Smooth muscle cell of the brain vasculature (primary cell): ENCODE measurements around the gene FGGY.

ENCODE experiments used
- DNase-seq: peaks from one replicate; pipeline ENCODE4 v3.0.0-alpha.2; 2012; ENCODE audit warnings: low read depth, low spot score

The FGGY gene

GRCh38 chr1:59761443-59761842, 464.5 kb downstream of the FGGY start:
- DNase-seq: no peak

GRCh38 chr1:59763418-59763817, 466.5 kb downstream of the FGGY start:
- DNase-seq: no peak

DNA sequence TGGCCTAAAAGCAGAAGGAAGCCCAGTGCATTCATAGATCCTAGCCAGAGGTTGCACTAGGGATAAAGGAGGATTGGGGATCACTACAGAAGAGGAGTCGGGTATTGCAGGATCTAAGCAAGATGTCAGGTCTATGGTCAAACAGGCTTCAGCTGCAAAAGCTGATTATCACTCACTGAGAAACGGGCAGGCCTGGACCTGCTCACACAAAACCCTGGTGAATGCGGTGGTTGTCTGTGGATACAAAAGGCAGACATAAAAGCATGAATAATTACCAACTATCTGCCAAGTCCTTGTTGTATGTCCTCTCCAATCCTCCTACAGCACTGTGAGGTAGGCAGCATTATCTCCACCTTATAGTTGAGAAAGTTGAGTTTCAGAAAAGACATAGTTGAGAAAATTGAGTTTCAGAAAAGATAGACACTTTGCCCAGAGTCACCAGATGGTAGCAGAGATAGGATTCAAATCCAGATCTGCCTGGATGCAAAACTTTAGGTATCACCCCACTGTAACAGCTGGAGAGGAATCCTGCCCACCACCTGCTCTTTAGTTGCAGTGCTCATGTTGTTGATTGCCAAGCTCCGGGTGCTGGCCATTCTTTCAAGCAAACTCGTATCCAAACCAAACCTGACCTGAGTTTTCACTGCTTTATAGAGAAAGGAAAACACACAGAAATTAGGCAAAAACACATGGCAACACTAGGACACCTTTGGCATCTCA, 468.3 kb downstream of the FGGY start:
- no peak for DNase-seq

DNA sequence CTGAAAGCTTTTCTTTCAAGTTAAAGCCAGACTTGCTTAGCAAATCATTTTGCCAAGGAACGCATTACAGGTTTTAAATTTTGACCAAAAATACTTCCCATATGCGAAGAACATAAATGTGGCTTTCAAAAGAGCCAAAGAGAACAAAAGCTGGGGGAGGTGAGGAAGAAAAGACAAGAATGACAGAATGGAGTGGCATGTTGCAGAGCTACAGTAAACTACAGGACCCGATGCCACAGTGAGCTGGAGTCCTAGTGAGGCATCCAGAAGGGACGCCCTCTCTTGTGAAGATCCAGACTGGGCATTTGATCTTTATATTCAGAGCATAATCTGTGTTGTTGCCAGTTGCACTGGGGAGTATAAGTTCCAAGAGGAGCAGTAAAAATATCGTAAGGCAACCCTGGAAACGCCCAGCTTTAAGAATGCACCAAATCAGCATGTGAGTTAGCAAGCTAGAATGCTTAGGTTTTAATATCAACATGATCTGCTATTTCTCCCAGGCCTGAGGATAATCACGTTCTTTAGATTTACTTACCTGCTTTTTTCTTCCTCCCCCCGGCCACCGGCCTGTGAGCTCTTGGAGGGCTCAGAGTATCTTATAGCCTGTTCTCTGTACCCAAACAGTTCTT, 469.4 kb downstream of the FGGY start:
- DNase-seq: no peak

DNA sequence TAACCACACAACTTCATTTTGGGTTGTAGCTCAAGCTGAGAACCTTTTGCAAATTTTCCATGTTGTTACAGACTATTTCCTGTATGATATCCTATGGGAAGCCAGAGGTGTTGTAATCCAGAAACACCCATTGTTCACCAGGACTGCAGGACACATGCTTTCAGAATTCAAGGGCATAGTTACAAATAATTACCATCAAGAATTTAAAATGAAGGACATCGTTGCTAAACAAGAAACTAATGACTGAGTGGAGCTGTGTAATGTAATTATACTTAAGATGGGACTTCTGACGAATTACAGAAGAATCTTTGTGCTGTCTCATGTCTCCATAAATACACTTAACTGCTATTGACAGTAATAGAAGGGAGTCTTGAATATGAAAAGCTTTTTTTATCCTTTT, 470.2 kb downstream of the FGGY start:
- no peak for DNase-seq

DNA sequence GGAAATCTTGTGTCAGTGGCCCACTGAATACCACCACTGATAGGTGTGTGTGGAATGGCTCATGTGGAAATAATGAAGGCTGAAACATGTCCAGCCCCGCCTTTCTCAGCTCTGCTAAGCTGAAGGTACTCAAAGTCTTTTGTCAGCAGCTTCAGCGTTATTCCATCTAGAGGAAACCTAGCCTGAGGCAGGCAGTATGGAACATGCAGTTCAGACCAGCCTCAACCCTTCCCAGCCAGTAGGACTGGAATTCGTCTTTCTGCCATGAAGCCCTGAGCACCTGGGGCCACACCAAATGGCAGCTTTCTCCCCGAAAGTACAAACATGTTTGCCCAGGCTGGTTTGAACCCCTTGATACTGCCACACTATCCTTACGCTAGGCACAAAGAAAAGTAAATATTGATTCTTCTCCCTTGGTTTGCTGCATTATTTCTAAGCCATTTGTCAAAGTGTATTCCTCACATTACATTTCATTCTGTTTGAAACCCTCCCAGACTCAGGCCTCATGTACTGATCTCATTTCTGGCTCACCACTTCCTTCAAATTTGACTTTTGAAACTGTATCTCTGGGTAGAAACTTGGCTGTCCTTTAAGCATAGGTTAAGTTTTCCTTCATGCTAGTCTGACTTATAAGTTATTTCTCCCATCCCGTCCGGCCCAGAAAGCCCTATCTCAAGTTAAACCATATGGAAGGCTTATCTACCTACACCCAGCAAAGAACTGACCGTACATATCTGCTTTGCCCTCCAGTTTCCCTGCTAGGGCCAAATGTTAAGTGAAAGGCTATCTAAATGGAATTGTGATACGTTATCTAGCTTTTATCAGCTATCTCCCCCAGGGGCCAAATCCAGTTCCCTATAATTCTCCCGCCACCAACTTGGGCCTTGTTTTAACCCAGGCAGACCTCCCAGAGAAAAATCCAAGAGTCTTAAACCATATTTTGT, 472.2 kb downstream of the FGGY start:
- no peak for DNase-seq

DNA sequence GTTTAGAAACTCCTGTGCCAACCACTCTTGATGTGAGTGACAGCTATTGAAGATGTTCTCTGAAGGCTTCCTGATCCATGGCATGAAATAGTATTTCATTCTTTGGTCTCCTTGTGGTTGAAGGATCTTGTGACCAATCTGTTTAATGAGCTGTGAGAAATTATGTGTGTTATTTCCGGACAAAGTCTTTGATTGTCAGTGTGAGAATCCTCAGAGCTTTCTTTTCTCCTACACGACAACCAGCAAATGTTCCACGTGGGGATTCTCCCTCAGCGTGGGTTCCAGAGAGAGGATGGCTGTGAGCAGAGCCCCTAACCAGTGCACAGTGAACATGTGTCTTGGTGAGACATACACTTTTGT, 472.8 kb downstream of the FGGY start:
- no peak for DNase-seq

GRCh38 chr1:59771361-59771760, 474.5 kb downstream of the FGGY start:
- no peak for DNase-seq

DNA sequence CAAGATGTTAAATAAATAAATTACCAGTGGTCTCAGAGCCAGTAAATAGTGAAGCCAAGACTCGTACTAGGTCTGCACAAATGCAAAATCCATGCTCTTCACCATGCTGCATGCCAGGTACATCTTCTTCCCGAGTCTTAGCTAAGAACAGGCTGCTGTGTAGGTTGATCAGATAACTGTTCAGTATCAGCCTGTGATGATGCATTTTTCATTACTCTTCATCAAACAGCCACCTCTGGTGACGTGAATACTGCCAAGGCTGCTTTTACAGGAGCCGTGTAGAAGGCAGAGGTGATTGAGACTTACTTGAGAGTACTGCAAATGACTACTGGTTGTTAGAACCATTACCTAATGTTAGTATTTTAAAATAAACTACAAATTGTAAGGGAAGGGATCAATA, 478.6 kb downstream of the FGGY start:
- DNase-seq: no peak

DNA sequence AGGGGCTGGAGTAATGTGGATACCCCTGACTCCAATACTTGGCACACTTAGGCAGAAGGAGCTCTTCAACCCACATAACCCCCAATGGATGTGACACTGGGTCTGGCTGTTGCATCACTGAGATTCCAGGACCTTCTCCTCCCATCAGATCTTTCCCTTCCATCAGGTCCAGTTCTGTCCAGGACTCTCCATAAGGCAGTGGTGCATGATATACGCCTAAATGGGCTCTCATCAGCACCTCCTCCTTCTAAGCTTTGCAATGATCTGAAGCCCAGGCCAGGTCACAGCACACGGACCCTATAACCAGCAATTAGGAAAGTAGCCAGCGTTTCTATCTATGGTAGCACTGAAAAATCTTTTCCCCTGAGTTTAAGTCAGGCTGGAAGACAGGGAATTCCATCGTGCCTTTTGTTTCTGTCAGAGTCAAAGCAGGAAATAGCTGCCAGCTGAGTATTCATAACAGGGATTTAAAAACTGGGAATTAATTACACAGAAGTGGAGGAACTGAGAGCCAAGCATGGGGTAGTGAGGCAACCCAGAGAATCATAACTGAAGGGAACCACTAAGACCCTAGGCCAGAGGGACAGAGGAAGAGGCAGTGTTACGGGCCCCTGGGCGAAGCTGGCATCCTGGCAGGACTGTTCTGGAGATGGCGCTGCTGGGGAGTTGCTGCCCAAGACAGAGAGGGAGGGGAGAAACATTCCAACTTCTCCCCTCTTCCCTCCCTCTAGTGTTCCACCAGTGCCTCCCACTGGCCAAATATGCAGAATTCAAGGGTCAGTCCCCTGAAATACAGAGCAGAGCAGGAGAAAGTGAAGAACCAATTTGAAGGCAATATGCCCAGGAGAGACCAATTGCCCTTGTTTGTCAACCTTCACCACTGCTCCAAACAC, 480.3 kb downstream of the FGGY start:
- DNase-seq: no peak

DNA sequence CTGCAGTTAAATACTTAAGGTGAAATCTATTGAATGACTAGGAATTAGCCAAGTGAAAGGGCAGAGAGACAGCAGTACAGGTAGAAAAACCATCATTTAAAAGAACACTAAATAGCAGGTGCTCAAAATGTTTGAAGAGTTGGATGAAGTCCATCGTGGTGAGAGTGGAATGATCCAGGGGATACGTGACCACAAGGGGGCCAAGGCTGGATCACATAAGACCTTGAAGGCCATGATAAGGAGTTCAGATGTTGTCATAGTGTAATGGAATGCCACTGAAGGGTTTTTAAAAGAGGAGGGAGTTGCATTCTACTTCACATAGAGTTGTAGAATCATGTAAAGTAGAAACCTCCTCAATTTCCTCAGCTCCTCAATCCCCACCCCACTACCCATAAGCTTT, 483.1 kb downstream of the FGGY start:
- DNase-seq: no peak

DNA sequence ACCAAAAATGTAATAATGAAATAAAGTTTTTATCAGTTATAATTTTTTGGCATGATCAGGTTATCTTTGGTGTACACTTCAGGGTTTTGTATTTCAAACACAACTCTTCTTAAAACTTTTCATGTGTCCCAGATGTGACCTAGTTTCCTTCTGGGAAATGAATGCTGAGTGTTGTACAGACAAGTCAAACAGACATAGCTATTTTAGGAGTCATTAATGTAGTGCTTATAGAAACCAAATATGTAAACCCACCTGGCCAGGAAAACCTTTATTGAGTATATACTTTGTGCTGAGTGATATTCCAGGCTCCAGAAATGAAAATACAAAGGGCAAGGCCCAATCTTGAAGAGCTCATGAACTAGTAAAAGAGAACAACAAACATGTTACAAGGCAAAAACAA, 491.9 kb downstream of the FGGY start:
- DNase-seq: no peak

DNA sequence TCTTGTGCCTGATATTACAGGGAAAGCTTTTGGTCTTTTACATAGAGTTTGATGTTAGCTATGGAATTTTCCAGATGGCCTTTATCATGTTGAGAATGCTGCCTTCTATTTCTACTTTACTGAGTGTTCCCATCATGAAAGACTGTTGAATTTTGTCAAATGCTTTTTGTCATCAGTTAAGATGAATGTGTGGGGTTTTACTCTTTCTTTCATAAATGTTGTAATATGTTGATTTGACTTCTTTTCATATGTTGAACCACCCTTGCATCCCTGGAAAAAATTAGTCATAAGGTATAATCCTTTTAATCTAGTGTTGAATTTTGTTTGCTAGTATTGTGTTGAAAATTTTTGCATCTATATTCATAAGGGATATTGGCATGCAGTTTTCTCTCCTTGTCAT, 501.7 kb downstream of the FGGY start:
- no peak for DNase-seq

- DNase-seq: no peak
These were observed 506.7 kb downstream of the FGGY start for GRCh38 chr1:59803458-59804038.

- no peak for DNase-seq
These were observed 507.4 kb downstream of the FGGY start for GRCh38 chr1:59804301-59804700.

DNA sequence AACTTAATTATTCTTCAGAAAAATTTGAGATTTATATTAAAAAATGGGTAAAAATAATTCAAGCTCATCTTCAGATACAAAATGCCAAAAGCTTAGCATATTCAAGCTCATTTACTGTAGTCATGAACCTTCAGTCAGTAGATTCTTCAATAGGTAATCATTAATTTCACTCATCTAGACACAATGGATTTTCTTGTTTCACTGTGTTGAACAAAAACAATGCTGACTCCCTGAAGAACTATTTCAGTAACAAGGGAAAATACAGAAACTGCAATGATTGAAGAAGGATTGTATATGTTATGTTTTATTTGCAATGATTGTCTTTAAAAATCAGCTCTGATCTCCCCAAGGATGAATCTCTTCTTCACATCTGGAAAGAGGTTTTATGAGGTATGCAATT, 508.7 kb downstream of the FGGY start:
- DNase-seq: no peak
